Keratinocyte (primary cell): ENCODE results near the gene C15orf61. TPM values are rescaled to one million over a fixed set of nuclear protein-coding genes. Genes with fewer than 3 reads are reported as not detected.

ENCODE experiments used
- DNase-seq: peaks from one replicate; pipeline ENCODE4 v3.0.0-alpha.2; 2011; ENCODE audit warnings: low read depth, missing footprints, low spot score
- FAIRE-seq: peaks from 2 replicates; lab custom pipeline; 2011; peaks lifted over from hg19 to GRCh38; lab: Jason Lieb, UNC
- H2AFZ ChIP-seq: 2 replicates; pipeline ENCODE4 v1.6.0; 2012; ENCODE audit warnings: low read length, control low read depth, inconsistent platforms; ENCODE audit not compliant: control insufficient read depth
- H3K27ac ChIP-seq: 2 replicates; pipeline ENCODE4 v1.5.1; 2011; ENCODE audit warnings: low read length; ENCODE audit not compliant: control insufficient read depth, insufficient read depth
- H3K27me3 ChIP-seq: 3 replicates; pipeline ENCODE4 v1.6.0; 2011; ENCODE audit warnings: low read length; ENCODE audit not compliant: control insufficient read depth, insufficient read depth; ENCODE audit errors: extremely low read depth
- H3K36me3 ChIP-seq, 2 experiments: 2 replicates in 1 of 2; 3 replicates in 1 of 2; pipeline ENCODE4 v1.5.1; 2011; ENCODE audit warnings: low read length in 2 of 2, mild to moderate bottlenecking in 1 of 2; ENCODE audit not compliant: control insufficient read depth in 2 of 2, insufficient read depth in 2 of 2; ENCODE audit errors: extremely low read depth in 1 of 2
- H3K4me1 ChIP-seq: 3 replicates; pipeline ENCODE4 v1.5.1; 2011; ENCODE audit warnings: low read length; ENCODE audit not compliant: control insufficient read depth, insufficient read depth; ENCODE audit errors: extremely low read depth
- H3K4me2 ChIP-seq: 3 replicates; pipeline ENCODE4 v1.6.0; 2011; ENCODE audit warnings: low read depth, low read length; ENCODE audit not compliant: control insufficient read depth, insufficient read depth; ENCODE audit errors: extremely low read depth
- H3K4me3 ChIP-seq, 3 experiments: fragments of 200-600 bp in 1 of 3; sonication (generic) in 1 of 3; 2 replicates in 2 of 3; 3 replicates in 1 of 3; pipeline ENCODE4 v1.5.1; 2011 to 2016; ENCODE audit warnings: low read length in 3 of 3, mild to moderate bottlenecking in 3 of 3, control low read depth in 2 of 3, inconsistent platforms in 1 of 3, low read depth in 1 of 3, mixed read lengths in 1 of 3, mixed run types in 1 of 3, moderate library complexity in 1 of 3; ENCODE audit not compliant: control insufficient read depth in 2 of 3, insufficient read depth in 2 of 3; ENCODE audit errors: extremely low read depth in 1 of 3
- H3K79me2 ChIP-seq: 2 replicates; pipeline ENCODE4 v1.6.0; 2012; ENCODE audit warnings: low read length; ENCODE audit not compliant: control insufficient read depth, insufficient read depth
- H3K9ac ChIP-seq: 3 replicates; pipeline ENCODE4 v1.6.0; 2011; ENCODE audit warnings: low read length; ENCODE audit not compliant: control insufficient read depth, insufficient read depth; ENCODE audit errors: extremely low read depth
- H3K9me1 ChIP-seq: 3 replicates; pipeline ENCODE4 v1.6.0; 2011; ENCODE audit warnings: low read length; ENCODE audit not compliant: control insufficient read depth, insufficient read depth; ENCODE audit errors: extremely low read depth
- H3K9me3 ChIP-seq: 2 replicates; pipeline ENCODE4 v1.5.1; 2012; ENCODE audit warnings: low read depth, low read length; ENCODE audit not compliant: control insufficient read depth
- H4K20me1 ChIP-seq: 3 replicates; pipeline ENCODE4 v1.6.0; 2011; ENCODE audit warnings: low read length; ENCODE audit not compliant: control insufficient read depth, insufficient read depth; ENCODE audit errors: extremely low read depth
- EZH2 ChIP-seq: IDR thresholded peaks from one replicate; pipeline ENCODE4 v1.6.1; 2012; ENCODE audit warnings: inconsistent platforms, mild to moderate bottlenecking, low read length, moderate library complexity
- dilution Hi-C: fragments of 300-500 bp; cut with MboI; formaldehyde crosslinking; loops from one replicate; pipeline ENCODE4 v1.7.0; 2020; ENCODE audit warnings: low sequenced_read_pairs; ENCODE audit not compliant: extremely low pct_ligation_motif_present
- polyA plus RNA-seq, 5 experiments: library from polyadenylated mRNA; depleted of rRNA in 3 of 5; stranded (reverse) in 3 of 5; stranded (forward) in 1 of 5; unstranded in 1 of 5; fragments of >200 nt; gene quantifications; 1 replicate in 1 of 5; 2 replicates in 3 of 5; 3 replicates in 1 of 5; pipeline versions ENCODE4 v1.2.1 to v1.2.3, GENCODE V29; 2011 to 2012; ENCODE audit warnings: missing spikeins in 2 of 5, low read depth in 1 of 5, low replicate concordance in 1 of 5
- TF ChIP-seq, protein P1 (sequence below), 3 experiments: IDR thresholded peaks in 1 of 3; conservative IDR thresholded peaks in 1 of 3; optimal IDR thresholded peaks in 1 of 3; 2 replicates in 2 of 3; 3 replicates in 1 of 3; pipeline versions ENCODE3 to v1.5.1; 2011; ENCODE audit warnings: low read length in 3 of 3, mild to moderate bottlenecking in 3 of 3, moderate library complexity in 2 of 3, control low read depth in 1 of 3, inconsistent platforms in 1 of 3; ENCODE audit not compliant: insufficient read depth in 2 of 3; ENCODE audit errors: extremely low read depth in 1 of 3

C15orf61 gene
- polyA plus RNA-seq, 1 donor (not counting 4 experiments of a cell fraction or from before 2014, with no cell fraction given) = 2.6 TPM

DNA sequence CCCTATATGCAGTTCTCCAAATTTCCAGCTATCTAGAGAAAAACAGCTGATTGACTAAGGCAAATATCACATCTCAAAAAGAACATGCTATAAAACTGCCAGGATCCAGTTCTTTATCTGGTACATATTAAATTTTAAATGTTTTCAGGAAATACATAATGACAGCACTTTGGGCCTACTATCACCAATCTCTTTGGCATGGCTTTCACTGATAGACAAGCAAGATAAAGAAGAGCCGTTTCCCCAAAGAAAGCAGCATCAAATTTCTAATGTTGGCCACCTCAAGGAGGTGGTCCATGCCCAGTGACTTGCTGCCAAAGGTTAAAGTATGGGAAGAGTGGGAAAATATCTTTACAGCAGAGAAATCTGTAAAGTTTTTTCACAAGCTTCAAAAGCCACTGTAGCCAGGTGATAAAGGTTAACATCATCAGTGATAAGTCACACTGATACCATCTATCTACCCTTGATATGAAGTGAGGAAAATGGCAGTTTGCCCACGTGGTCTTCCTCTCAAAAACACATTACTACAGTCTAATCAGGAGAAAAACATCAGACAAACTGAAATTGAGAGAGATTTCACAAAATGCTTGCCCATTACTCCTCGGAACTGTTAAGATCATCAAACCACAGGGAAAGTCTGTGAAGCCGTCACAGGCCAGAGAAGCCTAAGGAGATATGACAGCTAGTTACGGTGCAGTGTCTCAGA lies 46.4 kb upstream of the C15orf61 start:
- DNase-seq (no peak), FAIRE-seq (no peak)
- no peak overlapping the region for H3K27ac ChIP-seq
- no peak overlapping the region for H3K9ac ChIP-seq
- H4K20me1 ChIP-seq = no peaks in the 10 kb centered on the region
- H3K27me3 ChIP-seq = no peaks in the 10 kb centered on the region
- peaks cover 6% of the 10 kb centered on the region for H3K4me1 ChIP-seq
- no peaks in the 10 kb centered on the region for H3K9me1 ChIP-seq
- no peaks in the 10 kb centered on the region for H3K79me2 ChIP-seq
- no peak overlapping the region for H2AFZ ChIP-seq
- no peak overlapping the region for H3K4me3 ChIP-seq
- dilution Hi-C loops = no loop called here
- no peak for TF ChIP-seq EZH2
- TF ChIP-seq, protein P1, sequence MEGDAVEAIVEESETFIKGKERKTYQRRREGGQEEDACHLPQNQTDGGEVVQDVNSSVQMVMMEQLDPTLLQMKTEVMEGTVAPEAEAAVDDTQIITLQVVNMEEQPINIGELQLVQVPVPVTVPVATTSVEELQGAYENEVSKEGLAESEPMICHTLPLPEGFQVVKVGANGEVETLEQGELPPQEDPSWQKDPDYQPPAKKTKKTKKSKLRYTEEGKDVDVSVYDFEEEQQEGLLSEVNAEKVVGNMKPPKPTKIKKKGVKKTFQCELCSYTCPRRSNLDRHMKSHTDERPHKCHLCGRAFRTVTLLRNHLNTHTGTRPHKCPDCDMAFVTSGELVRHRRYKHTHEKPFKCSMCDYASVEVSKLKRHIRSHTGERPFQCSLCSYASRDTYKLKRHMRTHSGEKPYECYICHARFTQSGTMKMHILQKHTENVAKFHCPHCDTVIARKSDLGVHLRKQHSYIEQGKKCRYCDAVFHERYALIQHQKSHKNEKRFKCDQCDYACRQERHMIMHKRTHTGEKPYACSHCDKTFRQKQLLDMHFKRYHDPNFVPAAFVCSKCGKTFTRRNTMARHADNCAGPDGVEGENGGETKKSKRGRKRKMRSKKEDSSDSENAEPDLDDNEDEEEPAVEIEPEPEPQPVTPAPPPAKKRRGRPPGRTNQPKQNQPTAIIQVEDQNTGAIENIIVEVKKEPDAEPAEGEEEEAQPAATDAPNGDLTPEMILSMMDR (optimal IDR thresholded peaks at IDR 0.05 in 1 of 3, IDR thresholded peaks at IDR 0.05 in 1 of 3, conservative IDR thresholded peaks at IDR 0.05 in 1 of 3; ENCODE audit: extremely low read depth in 1 of 3, insufficient read depth in 2 of 3, low read length in 3 of 3) = no peak
- no peak overlapping the region for H3K4me2 ChIP-seq
- H3K36me3 ChIP-seq = no peaks in the 10 kb centered on the region
- H3K9me3 ChIP-seq = no peaks in the 10 kb centered on the region

DNA sequence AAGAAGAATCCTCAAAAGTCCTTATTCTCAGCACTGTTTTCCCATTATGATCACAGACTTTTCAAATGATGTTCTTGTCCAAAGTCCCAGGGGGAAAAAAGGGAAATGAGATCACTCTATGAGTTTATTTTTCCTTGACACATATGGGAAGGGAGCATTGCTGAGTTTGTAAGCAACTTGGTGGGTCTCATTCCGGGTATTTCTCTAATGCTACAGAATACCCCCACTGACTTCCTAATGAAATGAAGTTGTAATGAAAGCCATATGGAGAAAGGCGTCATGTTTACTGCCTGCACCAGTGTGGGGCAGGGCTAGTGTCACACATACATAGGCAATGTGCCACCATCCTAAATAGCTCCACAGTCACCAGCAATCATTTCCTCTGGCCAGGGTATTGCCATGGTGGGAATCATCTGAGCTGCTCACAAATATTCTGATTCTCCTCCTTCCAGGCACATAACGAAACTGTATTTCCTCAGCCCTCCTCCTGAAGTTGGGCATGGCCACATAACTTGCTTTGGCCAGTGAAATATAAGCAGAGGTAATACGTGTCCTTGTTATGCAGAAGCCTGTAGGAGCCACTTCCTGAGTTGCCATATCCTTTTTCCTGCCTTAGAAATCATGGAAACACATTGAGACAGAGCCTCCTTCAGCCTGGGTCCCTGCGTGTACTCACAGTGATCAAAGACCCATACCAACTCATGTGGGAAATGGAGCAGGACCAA lies 41.0 kb upstream of the C15orf61 start:
- Histone ChIP-seq H3K4me1 (no peaks in the 10 kb centered on the region), H3K79me2 (no peaks in the 10 kb centered on the region), H3K4me2 (no peak overlapping the region), H3K9ac (no peak overlapping the region), H2AFZ (no peak overlapping the region), H3K36me3 (no peaks in the 10 kb centered on the region), H3K9me3 (no peaks in the 10 kb centered on the region), H3K27ac (no peak overlapping the region), H3K27me3 (no peaks in the 10 kb centered on the region), H4K20me1 (no peaks in the 10 kb centered on the region), H3K4me3 (no peak overlapping the region), H3K9me1 (no peaks in the 10 kb centered on the region)
- dilution Hi-C loops = no loop called here
- FAIRE-seq (no peak), DNase-seq (no peak)
- TF ChIP-seq, protein P1 (optimal IDR thresholded peaks at IDR 0.05 in 1 of 3, IDR thresholded peaks at IDR 0.05 in 1 of 3, conservative IDR thresholded peaks at IDR 0.05 in 1 of 3; ENCODE audit: extremely low read depth in 1 of 3, insufficient read depth in 2 of 3, low read length in 3 of 3) = no peak
- no peak for TF ChIP-seq EZH2
